HG03196 (cell line): ENCODE data around the gene HOXD13.

Experiments used
- ATAC-seq: cut with Tn5 transposase; IDR thresholded peaks from one replicate; pipeline ENCODE4 v1.9.1; 2021; ENCODE audit not compliant: unreplicated experiment

HOXD13 gene

DNA sequence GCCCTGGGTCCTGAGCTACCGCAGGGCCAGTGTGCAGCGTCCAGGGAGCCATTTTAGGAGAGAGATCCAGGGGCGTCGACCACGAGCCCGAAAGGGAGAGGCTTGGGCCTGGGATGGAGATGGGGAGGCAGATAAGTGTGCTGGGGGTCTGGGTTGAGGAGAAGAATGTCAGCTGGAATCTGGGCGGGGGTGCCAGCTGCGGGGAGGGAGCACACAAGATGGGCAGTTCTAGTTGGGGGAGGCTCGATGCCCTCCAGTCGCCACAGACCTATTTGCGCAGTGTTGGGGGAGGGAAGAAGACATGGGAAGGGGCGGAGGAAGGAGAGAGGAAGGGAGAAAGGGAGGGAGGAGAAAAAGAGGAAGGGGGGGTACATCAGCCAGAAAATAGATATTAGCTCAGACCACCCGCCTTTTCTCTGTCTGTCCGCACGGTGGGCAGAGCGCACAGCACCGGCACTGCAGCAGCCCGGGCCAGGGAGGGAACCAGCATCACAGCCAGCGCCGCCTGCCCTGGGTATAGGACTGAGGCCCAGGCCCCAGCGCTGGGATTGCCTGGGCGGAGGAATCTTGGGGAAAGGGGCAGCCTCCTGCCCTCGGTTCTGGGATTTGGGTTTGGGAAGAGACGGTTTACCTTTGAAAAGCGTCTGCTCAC, 12.7 kb downstream of the HOXD13 start:
- ATAC-seq: no peak

DNA sequence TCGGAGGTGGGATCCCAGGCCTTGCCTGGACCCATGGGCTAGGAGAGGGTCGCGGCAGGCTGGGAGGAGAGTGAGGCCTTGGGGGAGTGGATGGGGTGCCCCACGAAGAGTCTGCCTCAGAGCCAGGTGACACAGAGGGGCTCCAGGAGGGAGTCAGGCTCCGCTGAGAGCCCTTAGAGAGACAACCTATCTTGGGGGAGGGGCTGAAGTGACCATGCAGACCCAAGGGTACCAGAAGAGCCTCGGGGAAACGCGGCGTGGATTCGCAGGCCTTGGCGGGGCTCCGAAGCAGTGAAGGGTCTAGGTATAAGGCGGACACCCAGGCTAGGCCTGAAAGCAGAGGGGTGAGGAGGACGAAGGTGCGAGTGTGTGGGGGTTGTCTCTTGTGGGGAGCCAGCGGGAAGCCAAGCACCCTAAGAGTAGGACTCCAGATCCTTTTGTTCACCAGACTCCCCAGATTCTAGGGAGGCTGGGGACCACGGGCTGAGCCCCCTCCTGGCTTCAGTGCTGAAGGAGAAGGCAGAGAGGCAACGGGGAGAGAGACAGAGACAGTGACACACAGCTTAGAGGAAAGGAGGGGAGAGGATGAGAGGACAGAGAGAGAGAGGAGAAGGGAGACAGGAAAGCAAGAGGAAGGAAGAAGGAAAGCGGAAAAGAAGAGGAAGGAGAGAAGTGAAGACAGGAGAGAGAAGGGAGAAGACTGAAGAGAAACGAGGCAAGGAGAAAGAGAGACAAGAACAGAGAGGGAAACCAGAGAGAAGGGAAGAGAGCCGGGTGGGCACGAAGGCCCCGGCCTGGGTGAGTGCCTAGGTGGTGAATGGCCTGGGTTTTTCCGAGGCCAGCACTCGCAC, 13.4 kb downstream of the HOXD13 start:
- ATAC-seq: no peak

DNA sequence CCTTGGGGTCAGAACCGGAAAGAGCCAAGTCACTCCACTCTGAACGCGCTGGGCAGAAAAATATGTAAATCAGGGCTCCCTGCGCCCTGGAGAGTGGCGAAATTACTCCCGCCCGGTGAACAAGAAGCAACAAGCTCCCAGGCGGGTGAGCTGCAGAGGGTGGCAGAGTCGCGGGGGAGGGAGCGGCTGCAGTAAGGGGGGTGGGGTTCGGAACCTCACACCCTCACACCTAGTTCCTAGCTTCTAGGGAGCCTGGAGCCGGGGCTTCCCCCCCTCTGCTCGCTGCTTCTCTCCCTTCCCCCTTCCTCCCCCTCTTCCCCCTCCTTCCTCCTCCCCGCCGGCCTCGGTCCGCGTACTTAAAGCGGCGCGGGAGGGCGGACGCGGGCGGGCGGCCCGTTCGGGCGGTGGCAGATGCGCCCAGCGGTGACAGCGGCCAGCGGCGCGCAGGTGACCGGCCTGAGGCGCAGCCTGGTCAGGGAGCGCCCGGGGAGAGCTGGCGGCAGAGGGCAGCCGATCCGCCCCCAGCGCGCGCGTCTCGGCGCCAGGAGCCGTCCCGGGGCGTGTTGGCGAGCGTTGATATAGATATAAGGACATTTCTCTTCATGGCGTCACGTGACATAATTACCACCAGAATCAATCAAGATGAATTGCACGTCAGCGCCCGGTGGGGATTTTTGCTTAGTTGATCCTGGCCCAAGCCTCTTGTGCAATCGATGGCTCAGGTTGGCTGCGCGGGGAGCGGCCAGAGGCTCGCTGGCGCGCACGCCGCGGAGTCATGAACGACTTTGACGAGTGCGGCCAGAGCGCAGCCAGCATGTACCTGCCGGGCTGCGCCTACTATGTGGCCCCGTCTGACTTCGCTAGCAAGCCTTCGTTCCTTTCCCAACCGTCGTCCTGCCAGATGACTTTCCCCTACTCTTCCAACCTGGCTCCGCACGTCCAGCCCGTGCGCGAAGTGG, 14.3 kb downstream of the HOXD13 start, which contains the start of gene HOXD11:
HOXD11 (plus strand) TSS at position 700 of the 959 bp plus-strand sequence; CDS start at position 776, 76 bp downstream.
- ATAC-seq: no peak

DNA sequence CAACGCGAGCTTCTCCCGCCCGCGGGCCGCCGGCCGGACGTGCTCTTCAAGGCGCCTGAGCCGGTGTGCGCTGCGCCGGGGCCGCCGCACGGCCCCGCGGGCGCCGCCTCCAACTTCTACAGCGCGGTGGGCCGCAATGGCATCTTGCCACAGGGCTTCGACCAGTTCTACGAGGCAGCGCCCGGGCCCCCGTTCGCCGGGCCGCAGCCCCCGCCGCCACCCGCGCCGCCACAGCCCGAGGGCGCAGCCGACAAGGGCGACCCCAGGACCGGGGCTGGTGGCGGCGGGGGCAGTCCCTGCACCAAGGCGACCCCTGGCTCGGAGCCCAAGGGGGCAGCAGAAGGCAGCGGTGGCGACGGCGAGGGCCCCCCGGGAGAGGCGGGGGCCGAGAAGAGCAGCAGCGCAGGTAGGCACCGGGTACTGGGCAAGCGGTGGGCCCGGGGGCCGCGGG, 15.2 kb downstream of the HOXD13 start:
- no peak for ATAC-seq

DNA sequence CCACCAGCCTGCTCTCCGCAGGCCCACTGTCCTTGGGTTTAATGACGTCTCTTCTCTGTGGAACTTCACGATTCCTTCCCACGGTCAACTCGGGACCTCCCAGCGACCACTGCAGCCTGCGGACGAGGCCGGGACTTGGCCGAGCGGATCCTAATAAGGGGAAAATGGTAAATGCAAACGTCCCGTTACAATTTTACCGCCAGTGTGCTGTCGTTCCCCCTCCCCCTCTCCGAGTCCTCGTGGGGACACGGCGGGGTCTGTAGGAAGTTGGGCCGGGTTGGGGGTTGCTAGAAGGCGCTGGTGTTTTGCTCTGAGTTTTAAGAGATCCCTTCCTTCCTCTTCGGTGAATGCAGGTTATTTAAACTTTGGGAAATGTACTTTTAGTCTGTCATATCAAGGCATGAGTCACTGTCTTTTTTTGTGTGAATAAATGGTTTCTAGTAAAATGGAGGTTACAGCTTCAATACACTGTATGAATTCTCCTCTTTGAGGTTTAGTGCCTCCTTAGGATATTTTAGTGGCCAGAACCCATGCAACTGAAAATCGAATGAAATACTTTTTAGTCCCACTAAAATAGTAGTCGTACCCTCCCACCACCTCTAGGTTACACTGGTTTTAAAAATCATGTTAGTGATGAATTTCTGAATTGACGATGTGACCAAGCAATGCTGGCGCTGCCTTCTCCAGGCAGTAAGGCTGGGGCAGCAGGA, 16.8 kb downstream of the HOXD13 start:
- no peak for ATAC-seq

DNA sequence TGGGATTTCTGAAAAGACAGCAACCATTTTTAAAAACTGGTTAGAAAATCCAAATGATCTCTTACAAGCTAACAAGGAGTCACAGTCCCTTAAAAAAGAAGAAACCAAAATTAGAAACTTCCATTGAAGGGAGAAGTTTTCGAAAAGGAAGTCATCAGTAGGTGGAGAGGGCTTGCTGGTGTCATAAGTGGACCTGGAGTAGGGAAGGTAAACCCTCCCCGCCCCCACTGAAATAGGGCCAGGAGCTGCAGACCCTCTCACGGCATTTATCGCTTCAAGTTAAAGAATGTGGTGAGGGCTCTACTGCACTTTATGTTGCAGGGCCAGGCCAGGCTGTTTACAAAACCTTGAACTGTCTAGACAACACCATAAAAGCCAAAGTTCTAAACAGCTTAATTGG, 17.4 kb downstream of the HOXD13 start:
- ATAC-seq: no peak

DNA sequence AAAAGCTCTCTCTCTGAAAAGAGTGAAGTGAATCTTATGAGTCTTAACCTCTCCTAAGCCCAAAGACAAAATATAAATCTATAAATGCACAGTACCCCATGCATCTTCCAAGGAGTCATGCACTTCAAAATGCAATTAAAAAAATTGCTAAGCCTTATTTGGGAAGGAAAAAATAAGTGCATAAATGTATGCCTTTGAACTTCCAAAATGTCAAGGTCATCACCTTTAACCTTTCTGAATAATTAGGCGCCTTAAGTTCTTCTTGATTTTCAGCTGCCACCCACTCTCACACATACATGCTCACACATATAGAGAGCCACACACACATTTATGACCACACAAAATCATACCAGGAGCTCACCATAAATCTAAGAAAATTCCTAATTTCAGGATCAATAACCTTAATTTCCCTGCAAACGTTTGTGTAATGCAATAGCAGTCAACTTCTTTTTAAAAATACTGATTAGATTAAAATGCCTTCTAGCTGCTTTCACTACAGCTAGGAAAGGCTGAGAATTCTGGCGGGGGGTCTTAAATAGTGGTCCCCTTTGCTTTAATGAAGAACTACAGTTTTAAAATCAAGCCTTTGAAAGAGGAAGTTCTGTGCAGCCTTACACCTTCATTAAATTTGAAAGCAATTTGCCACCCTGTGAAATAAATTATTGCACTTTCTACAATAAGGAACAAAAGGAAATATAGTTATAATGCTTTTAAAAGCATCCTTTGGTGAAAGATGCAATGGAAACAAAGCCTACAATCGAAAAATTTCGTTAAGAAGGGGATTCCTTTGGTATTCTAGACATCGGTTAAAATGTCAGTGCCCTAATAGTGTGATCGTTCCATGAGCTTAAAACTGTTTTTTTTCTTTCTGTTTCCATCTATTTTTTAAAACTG, 18.1 kb downstream of the HOXD13 start:
- no peak for ATAC-seq

DNA sequence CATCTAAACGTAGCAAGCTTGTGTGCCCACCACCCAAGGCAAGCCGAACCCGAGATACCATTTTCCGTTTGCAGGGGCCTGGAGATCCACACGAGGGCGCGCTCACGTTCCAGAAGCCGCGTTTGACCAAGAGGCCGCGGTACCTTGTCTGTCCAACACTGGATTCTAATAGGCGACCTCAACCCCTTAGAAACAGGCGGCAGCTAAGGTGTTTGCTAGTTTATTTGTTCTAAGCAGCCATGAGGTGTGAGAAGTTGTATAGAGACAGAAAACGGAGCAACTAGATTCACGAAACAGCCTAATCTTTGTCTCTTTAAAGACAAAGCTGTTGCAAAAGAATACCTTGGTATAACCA, 18.8 kb downstream of the HOXD13 start:
- ATAC-seq: no peak

DNA sequence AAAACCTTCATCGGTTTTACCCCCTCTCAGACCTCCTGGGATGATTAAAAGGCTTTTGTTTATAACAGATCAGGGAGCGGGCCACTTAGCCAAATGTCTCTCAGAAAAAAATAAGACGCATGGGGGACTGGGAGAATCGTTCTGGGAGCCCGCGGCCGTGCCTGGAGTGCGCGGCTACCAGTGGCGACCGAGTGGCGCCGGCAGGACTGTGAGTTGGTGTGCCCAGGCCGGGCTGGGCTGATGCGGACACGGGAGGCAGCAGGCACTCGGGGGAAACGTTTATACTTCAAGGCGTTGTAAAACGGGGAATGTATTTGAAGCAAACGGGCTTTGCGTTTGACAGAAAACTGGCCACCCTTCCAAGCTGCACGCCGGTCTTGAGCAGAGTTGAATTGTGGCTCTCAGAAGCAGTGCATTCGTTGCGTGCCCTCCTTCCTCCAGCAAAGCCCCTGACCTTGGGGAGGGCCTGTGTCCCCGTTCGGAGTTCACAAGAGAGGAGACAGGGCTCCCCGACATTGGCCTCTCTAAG, 19.4 kb downstream of the HOXD13 start:
- ATAC-seq: no peak

DNA sequence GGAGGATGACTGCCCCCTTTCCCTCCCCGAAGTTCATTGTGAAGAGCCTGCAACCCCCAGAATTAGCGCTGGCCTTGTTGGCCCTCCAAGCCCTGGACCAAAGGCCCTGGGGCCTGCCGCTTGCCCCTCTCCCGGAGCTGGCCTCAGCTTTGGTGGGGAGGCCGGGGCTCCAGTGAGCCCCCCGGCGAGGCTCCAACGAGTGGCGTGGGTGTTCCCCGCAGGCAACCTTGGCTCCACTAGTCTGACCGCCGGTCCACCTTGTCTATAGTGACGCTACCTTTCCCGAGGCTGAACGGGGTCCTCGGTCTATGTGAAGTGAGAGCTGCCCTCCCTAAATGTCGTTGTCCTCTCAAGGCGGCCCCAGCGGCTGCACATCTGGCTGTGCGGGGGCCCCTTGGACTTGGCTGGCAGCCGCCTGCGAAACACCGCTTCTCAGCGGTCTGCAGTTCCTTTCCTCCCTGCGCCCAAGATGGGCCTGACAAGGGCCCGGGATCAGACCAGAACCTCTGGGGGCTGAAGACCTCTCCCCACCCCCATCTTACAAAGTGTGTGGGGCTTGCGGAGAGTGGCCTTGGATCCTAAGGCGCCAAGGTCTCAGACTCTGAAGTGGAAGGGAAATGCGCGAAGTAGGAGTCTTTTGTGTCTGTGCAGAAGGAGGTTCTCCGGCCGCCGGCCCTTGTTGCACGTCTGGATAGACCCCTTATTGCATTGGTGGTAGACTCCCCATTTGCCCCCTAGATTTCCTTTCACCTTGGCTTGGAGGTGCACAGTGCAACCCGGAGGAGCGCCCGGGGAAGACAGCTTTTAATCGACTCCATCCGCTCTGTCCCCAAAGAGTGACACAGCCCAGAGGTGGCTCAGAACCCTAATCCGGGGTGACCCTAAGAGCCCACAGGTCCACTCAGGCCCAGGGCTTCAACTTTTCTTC, 20.1 kb downstream of the HOXD13 start:
- ATAC-seq: no peak

DNA sequence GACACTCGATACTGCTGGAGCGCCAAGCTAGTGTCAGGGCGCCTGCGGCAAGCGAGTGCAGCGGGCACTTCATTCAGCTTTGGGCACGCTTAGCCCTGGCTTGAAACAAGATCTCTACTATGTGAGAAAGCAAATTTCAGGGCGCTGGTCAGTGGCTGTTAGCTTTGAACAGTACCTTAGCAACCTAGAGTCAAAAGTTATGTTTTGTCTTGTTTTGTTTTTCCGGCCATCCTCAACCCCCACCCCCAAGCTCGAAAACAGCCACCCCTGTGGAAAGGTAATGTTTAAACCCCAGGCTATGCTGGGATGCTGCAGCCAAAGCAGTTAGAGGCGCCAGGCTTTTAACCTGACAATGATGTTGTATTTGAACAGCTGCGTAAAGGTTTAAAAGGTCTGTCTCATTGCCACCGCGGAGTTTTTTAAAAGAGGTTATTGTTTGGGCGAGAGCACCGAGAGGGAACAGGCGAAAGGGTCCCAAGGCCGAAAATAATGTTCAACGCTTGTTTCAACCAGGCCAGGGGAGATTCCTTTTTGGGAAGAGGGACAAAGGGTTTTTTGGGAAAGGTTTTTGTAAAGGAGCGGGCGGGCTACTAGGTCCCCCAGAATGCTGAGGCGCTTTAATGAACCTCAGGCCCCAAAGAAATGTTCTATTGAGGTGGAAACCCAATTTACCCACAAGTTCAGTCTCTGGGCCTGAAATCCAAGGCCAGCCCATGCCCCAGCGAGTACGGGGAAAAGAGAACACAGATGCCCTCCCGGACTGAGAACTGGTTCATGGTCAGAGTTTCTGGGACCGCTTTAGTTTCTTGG, 21.8 kb downstream of the HOXD13 start:
- ATAC-seq: no peak

DNA sequence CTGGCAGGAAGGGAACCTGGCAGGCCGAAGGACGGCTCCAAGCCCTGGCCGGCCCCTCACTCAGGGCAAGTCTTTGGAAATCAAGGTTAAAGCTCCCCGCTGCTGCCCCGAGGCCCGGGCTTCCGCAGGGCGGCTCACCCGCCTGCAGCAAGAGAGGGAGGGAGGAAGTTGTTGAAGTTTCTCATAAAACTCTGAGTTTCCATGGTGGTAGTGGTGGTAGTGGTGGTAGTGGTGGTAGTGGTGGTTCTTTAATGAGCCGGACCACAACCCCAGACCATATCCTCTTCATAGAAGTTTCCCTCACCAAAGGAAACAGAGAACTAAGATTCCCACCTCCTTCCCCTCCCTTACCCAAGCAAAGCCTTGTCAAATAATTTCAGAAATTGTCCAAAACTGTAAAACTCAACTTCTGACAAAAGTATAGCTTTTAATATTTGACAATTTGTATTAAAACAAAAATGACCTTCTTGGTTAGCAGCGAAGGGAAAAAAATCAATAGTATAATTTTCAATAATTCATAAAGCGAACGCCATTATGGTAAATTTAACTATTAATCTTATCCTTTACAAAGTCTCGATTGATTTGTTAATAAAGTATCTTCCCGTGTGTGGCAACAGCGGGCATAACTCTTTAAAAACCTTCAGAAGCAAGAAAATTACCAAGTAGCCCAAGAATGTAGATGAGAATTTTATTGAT, 22.6 kb downstream of the HOXD13 start:
- ATAC-seq: no peak

DNA sequence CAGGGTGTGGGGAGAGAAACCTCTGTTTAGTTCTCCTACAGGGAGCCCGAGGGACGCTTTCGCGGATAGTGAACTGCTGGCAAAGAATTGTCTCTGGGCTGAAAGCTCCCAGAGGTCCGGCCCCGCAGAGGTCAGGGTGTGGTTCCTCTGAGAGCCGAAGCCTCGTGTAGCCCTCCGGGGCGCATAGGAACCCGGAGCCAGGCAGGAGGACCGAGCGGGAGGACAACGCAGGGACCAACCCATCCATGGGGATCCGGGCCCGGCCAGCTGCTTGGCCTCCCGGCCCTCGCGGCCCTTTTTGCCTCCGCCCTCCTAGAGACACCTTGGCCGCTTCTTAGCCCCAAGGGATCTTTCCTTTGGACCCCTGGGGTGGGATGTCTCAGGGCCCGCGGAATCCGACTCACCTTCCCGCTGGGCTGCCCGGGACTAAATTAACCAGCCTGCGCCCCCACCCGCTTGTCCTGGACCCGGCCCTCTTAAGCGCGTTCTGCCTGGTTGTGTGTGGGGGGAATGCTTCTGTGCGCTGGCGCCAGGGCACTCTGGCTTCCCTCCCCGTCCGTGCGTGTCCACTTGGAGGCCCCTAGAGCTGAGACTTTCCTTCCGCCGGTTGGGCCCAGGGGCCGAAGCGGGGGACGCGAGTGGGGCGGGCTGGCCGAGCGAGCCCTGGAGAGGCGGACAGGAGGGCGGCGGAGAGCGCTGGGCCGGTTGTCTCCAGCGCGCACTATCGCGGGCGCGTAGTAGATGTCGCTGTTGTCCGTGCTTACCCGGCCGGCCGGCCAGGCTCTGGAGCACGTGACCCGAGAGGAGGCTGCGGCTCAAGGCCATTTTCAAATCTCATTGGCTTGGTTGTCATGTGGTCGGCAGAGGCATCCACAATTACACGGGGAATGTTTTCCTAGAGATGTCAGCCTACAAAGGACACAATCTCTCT, 23.6 kb downstream of the HOXD13 start, which contains the start of gene HOXD10:
HOXD10 (plus strand) TSS at position 896 of the 931 bp plus-strand sequence. CDS start 56 bp downstream, outside the sequence.
- no peak for ATAC-seq

DNA sequence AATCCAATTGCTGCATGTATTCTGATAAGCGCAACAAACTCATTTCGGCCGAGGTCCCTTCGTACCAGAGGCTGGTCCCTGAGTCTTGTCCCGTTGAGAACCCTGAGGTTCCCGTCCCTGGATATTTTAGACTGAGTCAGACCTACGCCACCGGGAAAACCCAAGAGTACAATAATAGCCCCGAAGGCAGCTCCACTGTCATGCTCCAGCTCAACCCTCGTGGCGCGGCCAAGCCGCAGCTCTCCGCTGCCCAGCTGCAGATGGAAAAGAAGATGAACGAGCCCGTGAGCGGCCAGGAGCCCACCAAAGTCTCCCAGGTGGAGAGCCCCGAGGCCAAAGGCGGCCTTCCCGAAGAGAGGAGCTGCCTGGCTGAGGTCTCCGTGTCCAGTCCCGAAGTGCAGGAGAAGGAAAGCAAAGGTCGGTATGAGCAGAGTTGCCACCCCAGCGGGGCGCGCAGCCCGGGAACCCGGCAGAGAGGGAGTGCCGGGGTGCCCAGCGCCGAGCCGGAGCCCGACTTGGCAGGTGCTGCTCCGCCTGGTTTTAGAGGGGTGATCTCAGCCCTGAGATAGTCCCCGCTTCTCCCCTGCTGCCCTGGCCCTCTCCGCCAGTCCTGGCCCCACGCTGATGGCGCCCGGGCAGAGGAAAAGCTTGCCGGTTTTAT, 24.8 kb downstream of the HOXD13 start:
- ATAC-seq: no peak

DNA sequence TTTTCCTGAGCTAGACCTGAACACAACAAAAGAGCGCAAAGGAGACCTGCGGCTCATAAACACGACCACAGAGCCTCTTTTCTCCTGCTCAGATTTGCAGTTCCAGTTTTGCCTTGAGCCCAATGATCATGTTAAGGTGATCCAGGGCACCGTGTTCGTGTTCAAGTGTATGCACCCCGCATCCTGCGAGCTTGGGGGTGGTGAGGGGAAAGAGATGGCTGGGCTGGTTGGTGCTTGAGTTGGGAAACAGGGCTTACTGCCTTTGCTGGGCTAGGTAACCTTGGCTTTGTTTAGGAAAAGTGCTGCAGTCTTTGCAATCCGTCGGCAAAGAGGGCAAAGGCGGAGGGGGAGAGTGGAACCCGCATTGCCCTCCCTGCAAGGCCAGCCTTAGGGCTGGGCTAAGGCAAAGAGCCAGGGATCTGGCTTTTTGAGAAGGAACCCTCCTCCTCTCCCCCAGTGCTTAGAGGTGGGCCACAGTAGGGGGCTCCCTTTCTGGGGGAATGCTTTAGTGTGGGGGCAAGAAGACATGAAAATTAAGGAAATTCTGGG, 25.4 kb downstream of the HOXD13 start:
- no peak for ATAC-seq
